ENCODE results near the gene OSBP. TPM values are rescaled to one million over a fixed set of nuclear protein-coding genes. Genes with fewer than 3 reads are reported as not detected.
A peak's percentile ranks its signal among the peaks of the same experiment; 100 is the strongest.

The OSBP gene
- total RNA-seq, 1 donor from 2014 or later: 38.0 TPM

DNA sequence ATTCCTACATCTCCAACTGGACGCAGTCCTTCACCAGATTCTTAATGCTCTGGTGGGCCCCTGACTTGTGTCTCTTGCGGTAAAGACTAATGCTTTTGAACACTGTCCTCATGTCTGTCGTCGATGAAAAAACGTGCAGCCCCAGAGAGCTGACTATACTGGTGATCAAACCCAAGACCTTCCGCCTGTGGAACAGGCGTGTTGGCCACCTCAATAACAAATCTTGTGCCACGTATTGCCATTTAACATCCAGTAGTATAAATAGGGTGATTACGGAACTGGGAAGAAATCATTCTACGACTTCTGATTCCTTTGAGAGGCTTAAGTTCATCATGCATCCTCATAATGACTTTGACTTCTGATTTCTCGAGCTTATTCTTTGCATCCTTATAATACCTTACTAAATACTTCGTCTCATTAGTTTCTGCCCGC is 58.6 kb downstream of the OSBP start:
- no peak for ATAC-seq (ENCODE audit: low read depth)
- CTCF ChIA-PET: no interaction called here
- H3K36me3 Mint-ChIP-seq (ENCODE audit: low read depth): peaks cover 5% of the 10 kb centered on the region
- peak overlapping the region; percentile 69 for H3K27ac Mint-ChIP-seq
- H3K4me3 Mint-ChIP-seq: peak overlapping the region; percentile 72
- H3K27me3 Mint-ChIP-seq: peaks cover 3% of the 10 kb centered on the region
- intact Hi-C loops (cut with micrococcal nuclease): loop anchor here (1.0 to 10.0 kb wide), 3 partner anchors 9 to 1892 kb away; partner anchors contain the start of genes DTX4 and ZDHHC5
- H3K4me1 Mint-ChIP-seq: peaks cover 56% of the 10 kb centered on the region
- POLR2A ChIA-PET: interaction anchor here (0.6 to 2.5 kb wide), 4 partner anchors 9 to 112 kb away, joined by 5 to 16 read pairs (median 13); partner anchors contain the start of genes OSBP and PATL1
- DNase-seq: no peak
- TF ChIP-seq, protein P1, sequence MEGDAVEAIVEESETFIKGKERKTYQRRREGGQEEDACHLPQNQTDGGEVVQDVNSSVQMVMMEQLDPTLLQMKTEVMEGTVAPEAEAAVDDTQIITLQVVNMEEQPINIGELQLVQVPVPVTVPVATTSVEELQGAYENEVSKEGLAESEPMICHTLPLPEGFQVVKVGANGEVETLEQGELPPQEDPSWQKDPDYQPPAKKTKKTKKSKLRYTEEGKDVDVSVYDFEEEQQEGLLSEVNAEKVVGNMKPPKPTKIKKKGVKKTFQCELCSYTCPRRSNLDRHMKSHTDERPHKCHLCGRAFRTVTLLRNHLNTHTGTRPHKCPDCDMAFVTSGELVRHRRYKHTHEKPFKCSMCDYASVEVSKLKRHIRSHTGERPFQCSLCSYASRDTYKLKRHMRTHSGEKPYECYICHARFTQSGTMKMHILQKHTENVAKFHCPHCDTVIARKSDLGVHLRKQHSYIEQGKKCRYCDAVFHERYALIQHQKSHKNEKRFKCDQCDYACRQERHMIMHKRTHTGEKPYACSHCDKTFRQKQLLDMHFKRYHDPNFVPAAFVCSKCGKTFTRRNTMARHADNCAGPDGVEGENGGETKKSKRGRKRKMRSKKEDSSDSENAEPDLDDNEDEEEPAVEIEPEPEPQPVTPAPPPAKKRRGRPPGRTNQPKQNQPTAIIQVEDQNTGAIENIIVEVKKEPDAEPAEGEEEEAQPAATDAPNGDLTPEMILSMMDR (IDR thresholded peaks at IDR 0.05): no peak
- no peaks in the 10 kb centered on the region for H3K9me3 Mint-ChIP-seq

DNA sequence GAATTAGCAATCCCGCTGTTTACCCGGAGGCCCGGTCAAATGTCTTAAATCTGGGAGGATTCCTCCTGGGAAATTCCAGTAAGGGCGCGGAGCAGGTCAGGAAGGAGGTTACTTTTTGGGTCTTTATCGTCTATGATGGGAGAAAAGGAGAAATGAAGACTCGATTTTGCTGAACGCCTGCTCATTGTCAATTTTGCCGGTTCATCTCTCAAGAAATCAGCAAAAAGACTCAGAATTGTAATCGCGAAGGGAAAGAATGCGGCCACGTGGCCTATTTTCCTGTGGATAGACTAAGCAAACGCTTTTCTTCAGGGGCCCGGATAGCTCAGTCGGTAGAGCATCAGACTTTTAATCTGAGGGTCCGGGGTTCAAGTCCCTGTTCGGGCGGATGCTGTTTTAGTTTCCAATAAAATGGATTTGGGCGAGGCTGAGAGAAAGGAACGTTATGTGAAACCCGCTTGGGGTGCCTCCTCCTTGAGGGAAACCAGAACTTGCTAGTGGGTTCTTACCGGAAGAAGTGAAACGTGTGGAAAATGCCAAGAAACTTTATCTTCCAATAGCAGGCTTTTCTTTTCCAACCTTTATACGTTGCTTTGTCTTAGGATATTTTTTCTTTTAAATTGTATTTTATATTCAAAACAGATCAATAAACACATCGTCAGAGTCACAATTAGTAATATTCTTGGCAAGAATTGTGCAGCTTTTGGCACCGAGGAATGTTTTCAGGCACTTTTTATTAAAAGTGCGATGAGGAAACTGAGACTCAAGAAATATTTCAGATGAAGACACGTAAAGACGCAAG is 59.3 kb downstream of the OSBP start:
- ATAC-seq (ENCODE audit: low read depth): no peak
- Mint-ChIP-seq H3K4me1 (peaks cover 60% of the 10 kb centered on the region), H3K36me3 (ENCODE audit: low read depth) (peaks cover 5% of the 10 kb centered on the region), H3K27ac (peak overlapping the region; percentile 79), H3K27me3 (peaks cover 3% of the 10 kb centered on the region), H3K4me3 (peak overlapping the region; percentile 72), H3K9me3 (no peaks in the 10 kb centered on the region)
- POLR2A ChIA-PET: interaction anchor here (0.6 to 2.5 kb wide), 5 partner anchors 10 to 113 kb away, joined by 5 to 16 read pairs (median 11); partner anchors contain the start of genes OSBP and PATL1
- intact Hi-C loops (cut with micrococcal nuclease): loop anchor here (10.0 kb wide), 2 partner anchors 382 to 1892 kb away; partner anchors contain the start of genes DTX4 and ZDHHC5
- TF ChIP-seq, protein P1 (IDR thresholded peaks at IDR 0.05): no peak
- CTCF ChIA-PET: no interaction called here
- DNase-seq: peak; percentile 27

DNA sequence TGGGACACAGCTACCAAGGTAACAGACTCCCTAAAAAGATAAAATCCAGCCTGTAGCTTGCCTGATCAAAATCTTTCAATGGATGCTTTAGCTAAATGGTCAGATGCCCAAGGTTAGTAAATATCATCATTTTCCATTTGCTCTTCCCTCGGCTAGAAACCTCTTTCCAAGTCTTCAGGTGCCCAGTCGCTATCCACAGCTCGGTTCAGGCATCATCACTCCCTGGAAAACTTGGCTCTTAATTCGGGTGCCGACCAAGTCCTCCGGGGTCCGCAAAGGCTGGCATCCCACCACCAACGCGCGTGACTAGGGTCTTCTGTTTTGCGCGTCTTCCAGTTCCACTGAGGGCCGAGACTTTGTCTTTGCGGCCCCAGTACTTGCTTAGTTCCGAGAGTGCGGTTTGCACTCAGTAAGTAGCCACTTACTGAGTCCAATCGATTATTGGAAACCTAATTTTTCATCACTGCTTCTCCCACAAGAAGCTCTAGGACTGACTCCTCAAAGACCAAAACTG is 59.9 kb downstream of the OSBP start:
- Mint-ChIP-seq H3K4me3 (peak overlapping the region; percentile 72), H3K9me3 (no peaks in the 10 kb centered on the region), H3K27me3 (peaks cover 3% of the 10 kb centered on the region), H3K4me1 (peaks cover 62% of the 10 kb centered on the region), H3K36me3 (ENCODE audit: low read depth) (peaks cover 10% of the 10 kb centered on the region), H3K27ac (peak overlapping the region; percentile 79)
- ChIA-PET CTCF (no interaction called here), POLR2A (interaction anchor here (1.1 to 2.5 kb wide), 4 partner anchors 10 to 113 kb away, joined by 10 to 16 read pairs (median 13); partner anchors contain the start of genes OSBP and PATL1)
- ATAC-seq (ENCODE audit: low read depth) (no peak), DNase-seq (no peak)
- intact Hi-C loops (cut with micrococcal nuclease): loop anchor here (10.0 kb wide), 2 partner anchors 381 to 1891 kb away; partner anchors contain the start of genes DTX4 and ZDHHC5
- TF ChIP-seq, protein P1 (IDR thresholded peaks at IDR 0.05): no peak

DNA sequence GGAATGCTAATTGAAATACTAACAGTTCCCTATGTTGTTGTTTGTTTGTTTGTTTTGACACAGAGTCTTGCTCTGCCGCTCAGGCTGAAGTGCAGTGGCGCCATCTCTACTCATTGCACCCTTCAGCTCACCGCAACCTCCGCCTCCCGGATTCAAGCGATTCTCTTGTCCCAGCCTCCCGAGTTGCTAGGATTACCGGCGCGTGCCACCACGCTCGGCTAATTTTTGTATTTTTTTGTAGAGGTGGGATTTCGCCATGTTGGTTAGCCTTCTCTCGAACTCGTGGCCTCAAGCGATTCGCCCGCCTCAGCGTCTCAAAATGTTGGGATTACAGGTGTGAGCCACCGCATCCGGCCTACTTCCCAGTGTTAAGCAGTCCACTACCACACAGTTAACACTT is 62.3 kb downstream of the OSBP start:
- no peak overlapping the region for H3K27ac Mint-ChIP-seq
- CTCF ChIA-PET: no interaction called here
- DNase-seq (no peak), ATAC-seq (ENCODE audit: low read depth) (no peak)
- POLR2A ChIA-PET: no interaction called here
- intact Hi-C loops (cut with micrococcal nuclease): loop anchor here (5.0 to 10.0 kb wide), 3 partner anchors 379 to 1889 kb away; partner anchors contain the start of genes DTX4, LPXN, ZDHHC5 and ZFP91
- H3K4me1 Mint-ChIP-seq: peaks cover 53% of the 10 kb centered on the region
- no peak overlapping the region for H3K4me3 Mint-ChIP-seq
- no peaks in the 10 kb centered on the region for H3K9me3 Mint-ChIP-seq
- peaks cover 9% of the 10 kb centered on the region for H3K36me3 Mint-ChIP-seq (ENCODE audit: low read depth)
- H3K27me3 Mint-ChIP-seq: no peaks in the 10 kb centered on the region
- TF ChIP-seq, protein P1 (IDR thresholded peaks at IDR 0.05): no peak

DNA sequence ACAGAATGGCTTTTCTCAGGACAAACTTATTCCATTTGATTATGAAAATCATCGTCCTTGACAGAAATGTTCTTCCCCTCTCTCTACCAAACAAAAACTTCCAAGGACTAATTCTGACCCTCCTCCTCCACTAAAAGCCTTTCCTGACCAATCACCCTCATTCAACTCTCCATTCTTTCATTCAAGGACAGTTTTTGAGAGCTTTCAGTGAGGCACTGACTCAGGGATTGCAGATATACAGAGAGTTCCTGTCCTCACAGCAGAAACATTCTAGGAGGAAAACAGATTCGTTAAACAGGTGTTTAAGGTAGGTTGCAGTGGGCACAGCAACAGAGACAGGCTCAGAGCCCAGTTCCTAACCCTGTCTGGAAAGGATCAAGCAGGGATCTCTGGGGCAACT is 62.7 kb downstream of the OSBP start:
- no peak for ATAC-seq (ENCODE audit: low read depth)
- intact Hi-C loops (cut with micrococcal nuclease): loop anchor here (5.0 to 10.0 kb wide), 3 partner anchors 378 to 1888 kb away; partner anchors contain the start of genes DTX4, LPXN, ZDHHC5 and ZFP91
- H3K27ac Mint-ChIP-seq: peak overlapping the region; percentile 64
- ChIA-PET POLR2A (interaction anchor here (0.7 kb wide), 1 partner anchor 11 kb away, joined by 7 read pairs; no protein-coding TSS in a partner anchor), CTCF (no interaction called here)
- H3K4me3 Mint-ChIP-seq: no peak overlapping the region
- TF ChIP-seq, protein P1 (IDR thresholded peaks at IDR 0.05): no peak
- peaks cover 50% of the 10 kb centered on the region for H3K4me1 Mint-ChIP-seq
- no peak for DNase-seq
- no peaks in the 10 kb centered on the region for H3K9me3 Mint-ChIP-seq
- no peaks in the 10 kb centered on the region for H3K27me3 Mint-ChIP-seq
- peaks cover 9% of the 10 kb centered on the region for H3K36me3 Mint-ChIP-seq (ENCODE audit: low read depth)
